ENCODE measurements around the gene DPCD.
A peak's percentile ranks its signal among the peaks of the same experiment; 100 is the strongest.

DPCD gene

DNA sequence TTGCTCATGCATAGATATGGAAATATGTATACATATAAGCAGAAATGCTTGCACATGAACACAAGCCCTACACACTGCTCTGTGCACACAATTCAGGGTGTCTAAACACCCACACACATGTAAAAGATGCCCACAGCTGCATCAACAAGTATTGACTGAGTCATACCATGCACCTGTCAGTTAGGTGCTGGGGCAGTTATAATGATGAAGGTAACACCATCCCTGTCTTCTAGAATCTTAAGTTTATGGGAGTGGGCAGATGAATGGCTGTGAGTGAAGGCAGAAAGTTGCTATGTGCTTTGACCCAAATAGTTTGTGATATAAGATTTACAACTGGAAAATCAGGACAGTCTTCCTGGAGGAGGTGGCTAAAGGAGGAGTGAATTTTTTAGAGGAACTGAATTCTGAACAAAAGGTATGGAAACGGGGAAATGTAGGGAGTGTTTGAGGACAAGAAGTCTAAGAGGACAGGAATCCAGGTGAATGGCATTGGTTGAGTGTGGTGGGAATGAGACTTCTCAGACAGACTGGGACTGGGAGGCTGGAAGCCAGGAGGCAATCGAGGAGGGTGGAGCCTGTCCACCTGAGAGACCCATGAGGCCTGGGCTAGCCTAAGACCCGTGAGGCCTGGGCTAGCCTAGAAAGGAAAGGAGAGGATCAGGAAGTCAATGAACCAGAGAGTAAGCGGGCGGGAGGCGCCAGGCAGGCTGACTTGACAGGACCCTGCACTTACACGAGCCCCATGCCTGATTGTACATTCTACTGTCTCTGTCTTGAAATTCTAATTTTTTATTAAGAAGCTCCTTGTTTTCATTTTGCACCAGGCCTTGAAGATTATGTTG is 20.7 kb upstream of the DPCD start:
- DNase-seq = no peak

DNA sequence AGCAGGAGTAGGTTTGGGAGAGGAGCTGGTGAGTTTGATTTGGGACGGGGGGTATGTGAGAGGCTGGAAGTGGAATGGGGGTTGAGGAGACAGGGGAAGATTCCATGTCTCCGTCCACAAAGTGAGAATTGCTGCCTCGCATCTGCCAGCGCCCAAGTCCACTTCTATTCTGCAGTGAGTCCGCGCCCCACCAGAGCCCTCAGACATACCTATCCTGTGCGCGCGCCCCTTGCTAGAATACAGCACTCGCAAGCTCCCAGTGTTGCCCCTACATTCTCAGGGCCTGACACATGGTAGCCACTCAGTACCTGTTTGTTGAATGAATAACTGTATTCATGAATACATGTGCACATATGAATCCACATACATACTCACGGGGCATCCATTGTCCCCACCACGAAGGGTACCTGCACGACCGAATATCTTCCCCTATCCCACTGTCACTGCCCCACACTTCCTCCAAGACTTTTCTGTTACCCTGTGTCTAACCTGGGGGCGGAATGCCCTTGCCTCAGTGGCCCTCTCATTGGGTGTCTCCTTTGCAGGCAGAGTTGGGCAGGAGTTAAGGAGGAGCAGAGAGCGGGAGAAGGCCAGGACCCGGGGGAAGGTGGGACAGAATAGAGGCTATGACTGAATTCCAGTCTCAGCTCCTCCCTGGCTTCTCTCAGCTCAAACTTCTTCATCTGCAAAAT is 19.9 kb upstream of the DPCD start:
- no peak for DNase-seq

GRCh38 chr10:101569323-101569621 is 18.8 kb upstream of the DPCD start:
- no peak for DNase-seq

DNA sequence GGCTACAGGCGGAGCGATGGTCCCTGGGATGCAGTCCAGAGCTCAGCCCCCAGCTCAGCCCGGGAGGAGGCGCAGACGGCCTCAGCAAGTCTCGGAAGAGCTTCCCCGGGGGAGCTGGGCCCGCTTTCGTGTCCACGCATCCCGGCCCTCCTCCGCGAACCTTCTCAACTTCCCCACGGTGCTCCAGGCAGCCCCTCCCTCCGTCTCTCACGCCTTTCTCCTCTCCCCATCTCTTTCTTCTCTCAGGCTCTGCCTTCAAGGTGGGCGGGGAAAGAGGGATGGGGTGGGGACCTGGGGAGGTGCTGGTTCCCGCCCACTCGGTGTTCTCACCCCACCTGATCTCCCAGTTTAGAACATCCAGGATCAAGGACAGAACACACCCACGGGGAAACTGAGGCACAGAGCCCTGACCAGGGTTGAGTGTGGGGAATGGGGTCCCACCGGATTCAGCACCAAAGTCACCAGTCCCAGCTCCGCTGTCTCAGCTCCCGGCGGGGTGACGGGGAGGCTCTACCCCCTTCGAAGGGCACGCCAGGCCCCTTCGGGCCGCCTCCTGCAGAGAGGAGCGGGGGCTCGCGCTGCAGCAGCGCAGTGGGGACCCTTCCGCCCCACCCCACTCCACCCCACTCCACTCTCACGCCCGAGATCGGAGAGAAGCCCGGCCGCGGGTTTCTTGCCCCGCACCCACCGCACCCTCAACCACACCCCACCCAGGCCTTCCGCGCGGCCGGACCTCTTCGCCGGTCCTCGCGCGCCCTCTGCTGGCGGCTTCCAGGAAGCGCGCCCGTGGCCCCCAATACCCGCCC is 18.3 kb upstream of the DPCD start:
- peak in 10 of 14 donors; percentile 24 to 74 (median 56) for DNase-seq

- DNase-seq = peak in 6 of 14 donors; percentile 19 to 57 (median 38)
Observed at GRCh38 chr10:101570428-101571270, 17.5 kb upstream of the DPCD start.

DNA sequence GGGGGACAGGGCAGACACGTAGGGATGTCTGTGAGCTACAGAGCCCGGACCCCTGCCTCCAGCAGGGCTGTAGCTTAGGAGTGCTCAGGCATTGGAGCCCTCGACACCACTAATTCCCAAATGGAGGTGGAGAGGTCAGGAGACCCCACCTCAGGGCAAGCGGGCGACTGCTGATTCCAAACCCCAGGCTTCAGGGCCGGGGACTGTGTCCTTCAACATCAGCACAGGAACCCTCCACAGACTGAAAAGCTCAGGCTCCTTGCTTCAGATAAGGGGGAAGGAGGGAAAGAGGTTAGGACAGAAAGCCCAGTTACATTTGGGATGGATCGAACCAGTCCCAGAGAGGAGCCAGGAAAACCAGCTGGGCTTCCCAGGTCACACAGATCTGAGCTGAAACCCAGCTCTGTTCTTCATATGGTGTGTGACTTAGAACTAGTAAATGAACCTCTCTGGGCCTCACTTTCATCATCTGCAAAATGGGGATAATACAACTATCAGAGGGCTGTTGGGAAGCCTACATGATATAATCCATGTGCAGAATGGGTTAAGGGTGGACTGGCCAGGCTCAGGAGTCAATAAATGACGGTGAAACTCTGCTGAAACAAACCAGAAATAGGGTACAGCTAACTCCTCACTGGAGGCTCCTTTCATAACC is 16.7 kb upstream of the DPCD start:
- DNase-seq = no peak

DNA sequence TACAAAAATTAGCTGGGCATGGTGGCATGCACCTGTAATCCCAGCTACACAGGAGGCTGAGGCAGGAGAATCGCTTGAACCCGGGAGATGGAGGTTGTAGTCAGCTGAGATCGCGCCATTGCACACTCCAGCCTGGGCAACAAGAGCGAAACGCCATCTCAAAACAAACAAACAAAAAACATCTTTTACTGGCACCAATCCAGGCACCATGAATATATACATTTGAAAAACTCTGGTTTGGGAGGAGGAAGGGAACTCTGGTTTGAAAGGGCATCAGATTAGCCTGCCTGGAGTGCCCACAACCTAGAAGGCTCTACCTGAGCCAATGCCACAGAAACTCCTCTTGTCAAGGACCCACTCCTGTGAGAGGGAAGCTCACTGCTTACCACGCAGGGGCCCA is 16.0 kb upstream of the DPCD start:
- no peak for DNase-seq

- DNase-seq = no peak
Observed at GRCh38 chr10:101572785-101573184, 15.3 kb upstream of the DPCD start.

GRCh38 chr10:101573885-101574753 is 14.0 kb upstream of the DPCD start:
- no peak for DNase-seq

DNA sequence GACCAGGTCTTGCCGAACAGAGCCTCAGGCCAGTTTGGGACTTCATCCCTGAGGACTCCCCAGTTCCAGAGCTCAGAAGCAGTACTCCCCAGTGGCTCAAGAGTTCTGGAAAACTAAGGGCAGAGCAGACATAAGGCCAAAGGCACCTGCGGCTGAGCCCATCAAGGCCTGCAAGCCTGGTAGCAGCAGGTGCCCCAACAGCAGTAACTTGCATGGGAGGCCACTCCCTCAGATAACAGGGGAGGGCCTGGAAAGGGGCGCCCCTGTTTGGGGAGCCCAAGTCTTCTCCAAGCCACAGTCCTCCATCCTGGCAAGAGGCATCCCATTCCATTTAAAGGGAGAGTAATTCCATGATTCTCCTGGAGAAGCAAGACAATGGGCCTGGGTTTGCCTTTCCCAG is 13.0 kb upstream of the DPCD start:
- no peak for DNase-seq

- DNase-seq = no peak
Observed at GRCh38 chr10:101575580-101576210, 12.4 kb upstream of the DPCD start.

- no peak for DNase-seq
Observed at GRCh38 chr10:101576211-101576863, 11.8 kb upstream of the DPCD start.

GRCh38 chr10:101577121-101577871 is 10.8 kb upstream of the DPCD start:
- DNase-seq = no peak

- no peak for DNase-seq
Observed at GRCh38 chr10:101578192-101578591, 9.9 kb upstream of the DPCD start.

GRCh38 chr10:101578803-101579515 is 9.2 kb upstream of the DPCD start:
- DNase-seq = no peak

- DNase-seq = no peak
Observed at GRCh38 chr10:101579516-101579870, 8.6 kb upstream of the DPCD start.

DNA sequence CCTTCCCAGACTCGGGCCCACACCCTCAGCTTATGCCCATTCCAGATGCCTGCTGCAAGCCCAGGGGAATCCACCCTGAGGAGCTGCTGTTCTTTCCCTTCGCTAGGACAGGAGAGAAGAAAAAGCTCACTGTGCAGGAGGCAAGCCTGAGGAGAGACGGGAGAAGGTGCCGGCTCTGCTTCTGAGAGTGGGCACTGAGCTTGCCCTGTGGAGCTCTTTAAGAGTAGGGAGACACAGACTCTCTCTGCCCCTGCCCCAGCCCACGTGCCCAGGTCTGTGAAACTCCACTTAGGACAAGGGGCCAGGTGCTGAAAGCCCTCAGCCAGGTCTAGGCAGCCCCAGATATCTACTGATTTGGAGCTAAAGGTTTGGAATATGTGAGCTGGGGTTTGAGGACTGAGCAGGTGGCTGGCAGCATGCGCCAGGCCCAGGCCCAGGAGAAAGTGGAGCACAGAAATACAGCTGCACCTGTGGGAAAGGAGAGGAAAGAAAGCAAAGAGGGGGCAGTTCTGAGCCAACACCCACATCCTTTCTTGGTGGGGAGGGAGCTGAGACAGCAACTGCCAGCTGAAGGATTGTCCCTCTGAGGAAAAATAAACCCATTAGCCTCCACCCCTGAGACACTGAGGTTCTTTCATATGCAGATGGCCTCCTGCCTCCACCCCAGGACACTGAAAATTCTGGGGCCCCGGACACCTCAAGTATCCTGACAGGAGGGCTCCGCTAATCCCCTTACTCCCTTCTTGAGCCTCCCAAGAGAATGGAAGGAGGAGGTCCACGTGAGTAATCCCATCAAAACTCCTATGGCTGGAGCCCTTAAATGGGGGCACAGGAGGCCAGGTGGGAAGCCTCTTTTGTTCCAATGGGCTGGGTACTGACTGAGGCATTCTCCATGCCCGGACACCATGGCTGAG is 7.4 kb upstream of the DPCD start:
- no peak for DNase-seq
